SK-N-SH (cell line): ENCODE results near the gene RBM4B.

ENCODE experiments used
- CTCF ChIP-seq: fragments of 200-600 bp; sonication (generic); IDR thresholded peaks from 2 replicates; pipeline ENCODE4 v1.6.1; 2017; ENCODE audit warnings: antibody characterized with exemption, mild to moderate bottlenecking, moderate library complexity
- EP300 ChIP-seq, 2 experiments: IDR thresholded peaks; 2 replicates each; pipeline versions ENCODE4 v1.4.0 to v1.6.1; 2012; ENCODE audit warnings: borderline replicate concordance in 1 of 2, low read depth in 1 of 2, low read length in 1 of 2
- MXI1 ChIP-seq: IDR thresholded peaks from 2 replicates; pipeline ENCODE4 v1.6.1; 2012; ENCODE audit warnings: mild to moderate bottlenecking, low read depth, low read length, improper control_type of control experiment
- POLR2AphosphoS5 ChIP-seq: IDR thresholded peaks from 2 replicates; pipeline ENCODE4 v1.6.1; 2012; ENCODE audit warnings: low read depth, low read length
- TAF1 ChIP-seq: IDR thresholded peaks from 2 replicates; pipeline ENCODE4 v1.6.1; 2012; ENCODE audit warnings: low read depth, mild to moderate bottlenecking, low read length, moderate library complexity, borderline replicate concordance
- TCF12 ChIP-seq: IDR thresholded peaks from 2 replicates; pipeline ENCODE4 v1.4.0; 2012
- TF ChIP-seq, protein P1 (sequence below): IDR thresholded peaks from 2 replicates; pipeline ENCODE4 v1.4.0; 2012; ENCODE audit warnings: low read depth

- TF ChIP-seq CTCF (no peak), TCF12 (no peak), POLR2AphosphoS5 (no peak), MXI1 (peak; percentile 25; the same call in 1 of the 2 replicates), TAF1 (no peak), EP300 (IDR thresholded peaks at IDR 0.05; ENCODE audit: borderline replicate concordance in 1 of 2, low read depth in 1 of 2, low read length in 1 of 2) (no peak)
- TF ChIP-seq, protein P1, sequence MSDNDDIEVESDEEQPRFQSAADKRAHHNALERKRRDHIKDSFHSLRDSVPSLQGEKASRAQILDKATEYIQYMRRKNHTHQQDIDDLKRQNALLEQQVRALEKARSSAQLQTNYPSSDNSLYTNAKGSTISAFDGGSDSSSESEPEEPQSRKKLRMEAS, result no peak
Observed at GRCh38 chr11:66685276-66686099, 7.8 kb upstream of the RBM4B start.
